GM21529 (cell line): ENCODE measurements around the gene MIX23.

Experiments used
- ATAC-seq: cut with Tn5 transposase; IDR thresholded peaks from one replicate; pipeline ENCODE4 v1.9.1; 2021; ENCODE audit not compliant: unreplicated experiment

The MIX23 gene

DNA sequence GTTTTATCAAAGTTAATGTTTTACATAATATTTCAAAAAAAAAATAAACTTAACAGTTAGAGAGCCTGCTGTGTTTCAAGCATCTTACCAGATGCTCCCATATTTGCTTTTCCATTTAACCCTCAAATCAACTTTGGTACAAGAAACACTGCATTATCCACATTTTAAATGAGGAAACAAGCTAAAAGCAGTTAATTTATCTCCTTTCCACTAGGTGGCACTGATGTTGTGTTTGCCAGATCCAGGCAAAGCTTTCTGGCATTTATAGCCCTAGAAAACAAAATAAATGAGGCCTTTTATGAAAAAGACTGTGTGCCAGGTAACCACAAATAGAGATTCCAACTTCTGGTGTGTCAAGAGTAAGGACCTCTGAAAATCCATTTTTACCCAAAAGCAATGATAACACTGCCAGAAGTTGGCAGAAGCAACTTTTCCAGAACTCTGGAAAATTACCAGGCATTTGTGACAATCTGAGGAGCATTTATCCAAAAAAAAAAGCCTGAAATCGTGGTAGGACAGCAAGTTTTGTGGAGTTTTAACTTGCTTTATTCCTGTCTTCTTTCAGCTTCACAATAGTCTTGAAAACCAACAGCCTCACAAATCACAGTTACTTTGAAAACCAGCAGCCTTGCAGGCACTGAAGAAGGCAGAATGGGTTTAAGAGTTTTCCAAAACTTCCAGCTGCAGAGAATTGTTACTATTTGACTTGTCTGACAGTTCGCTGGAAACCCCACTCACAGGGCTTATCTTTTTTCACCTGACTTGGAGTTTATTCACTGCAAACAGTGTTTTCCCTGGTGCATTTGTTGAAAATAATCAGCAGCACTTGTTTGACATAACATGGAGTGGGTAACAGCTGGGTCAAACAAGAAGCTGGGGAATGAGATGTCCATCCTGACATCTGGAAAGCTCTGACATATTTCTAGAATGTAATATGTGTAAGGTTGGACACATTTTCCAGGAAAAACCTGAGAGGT, 10.1 kb upstream of the MIX23 start:
- no peak for ATAC-seq

- ATAC-seq = no peak
Observed at GRCh38 chr3:122391681-122392446, 8.8 kb upstream of the MIX23 start.

GRCh38 chr3:122390665-122391064, 7.6 kb upstream of the MIX23 start:
- no peak for ATAC-seq

GRCh38 chr3:122389892-122390291, 6.9 kb upstream of the MIX23 start:
- no peak for ATAC-seq

- ATAC-seq = no peak
Observed at GRCh38 chr3:122389197-122389596, 6.2 kb upstream of the MIX23 start.

DNA sequence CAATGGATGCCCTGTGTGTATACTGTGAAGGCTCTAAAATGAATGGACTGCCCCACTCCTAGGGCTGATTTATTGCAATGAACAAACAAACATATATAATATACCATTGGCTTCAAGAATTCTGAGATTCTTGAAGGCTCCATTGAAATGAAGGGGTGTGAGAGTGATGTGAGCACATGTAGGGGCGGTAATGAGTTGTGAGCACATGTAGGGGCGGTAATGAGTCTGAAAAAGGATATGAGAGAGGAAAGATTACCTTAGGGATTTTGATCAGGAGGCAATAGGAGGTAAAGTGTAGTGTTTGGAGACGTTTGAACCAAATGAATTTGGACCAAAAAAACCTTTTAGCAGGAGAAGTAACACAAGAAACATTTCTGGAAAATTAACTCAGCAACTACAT, 4.7 kb upstream of the MIX23 start:
- no peak for ATAC-seq

GRCh38 chr3:122383771-122384697, 1.0 kb upstream of the MIX23 start, which contains the start of gene FAM162A:
FAM162A (plus strand) TSS chr3:122384182; CDS start chr3:122384266, 84 bp downstream.
- ATAC-seq = peak; percentile 88

GRCh38 chr3:122377975-122378374, 5.1 kb downstream of the MIX23 start:
- ATAC-seq = no peak

GRCh38 chr3:122374034-122374433, 9.0 kb downstream of the MIX23 start:
- no peak for ATAC-seq

- no peak for ATAC-seq
Observed at GRCh38 chr3:122366379-122366749, 16.7 kb downstream of the MIX23 start.

GRCh38 chr3:122365582-122366378, 17.3 kb downstream of the MIX23 start:
- ATAC-seq = peak; percentile 92

DNA sequence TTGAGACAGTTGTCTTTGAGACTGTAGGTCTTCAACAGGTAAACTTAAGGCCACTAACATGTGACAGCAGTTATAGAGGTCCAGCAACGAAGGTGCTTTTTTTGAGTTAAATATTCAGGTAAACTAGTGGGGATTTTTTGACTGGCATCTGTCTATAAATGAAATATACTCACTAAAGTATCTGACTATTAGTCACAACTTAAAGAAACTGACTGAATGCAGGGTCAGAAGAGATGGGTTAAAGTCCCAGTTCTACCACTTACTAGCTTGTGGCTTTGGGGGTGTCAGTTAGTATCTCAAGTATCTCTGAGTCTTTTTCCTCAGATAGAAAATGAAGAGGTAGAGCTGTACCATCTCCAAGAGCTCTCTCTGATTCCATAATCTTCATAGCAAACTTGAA, 18.0 kb downstream of the MIX23 start:
- ATAC-seq = peak; percentile 35

- no peak for ATAC-seq
Observed at GRCh38 chr3:122364490-122364889, 18.5 kb downstream of the MIX23 start.

- ATAC-seq = no peak
Observed at GRCh38 chr3:122362026-122362425, 21.0 kb downstream of the MIX23 start.

DNA sequence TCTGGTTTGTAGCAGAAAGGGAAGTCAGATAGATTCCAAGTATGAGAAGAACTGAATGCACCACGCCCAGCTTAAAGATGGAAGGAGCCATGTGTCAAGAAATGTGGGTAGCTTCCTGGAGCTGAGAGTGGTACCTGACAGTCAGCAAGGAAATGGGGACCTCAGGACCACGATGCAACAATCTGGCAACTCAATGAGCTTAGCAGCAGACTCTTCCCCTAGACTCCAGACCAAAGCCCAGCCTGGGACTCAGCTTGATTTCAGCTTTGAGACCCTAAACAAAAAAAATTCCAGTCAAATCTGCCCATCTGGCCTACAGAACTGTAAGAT, 24.4 kb downstream of the MIX23 start:
- no peak for ATAC-seq

DNA sequence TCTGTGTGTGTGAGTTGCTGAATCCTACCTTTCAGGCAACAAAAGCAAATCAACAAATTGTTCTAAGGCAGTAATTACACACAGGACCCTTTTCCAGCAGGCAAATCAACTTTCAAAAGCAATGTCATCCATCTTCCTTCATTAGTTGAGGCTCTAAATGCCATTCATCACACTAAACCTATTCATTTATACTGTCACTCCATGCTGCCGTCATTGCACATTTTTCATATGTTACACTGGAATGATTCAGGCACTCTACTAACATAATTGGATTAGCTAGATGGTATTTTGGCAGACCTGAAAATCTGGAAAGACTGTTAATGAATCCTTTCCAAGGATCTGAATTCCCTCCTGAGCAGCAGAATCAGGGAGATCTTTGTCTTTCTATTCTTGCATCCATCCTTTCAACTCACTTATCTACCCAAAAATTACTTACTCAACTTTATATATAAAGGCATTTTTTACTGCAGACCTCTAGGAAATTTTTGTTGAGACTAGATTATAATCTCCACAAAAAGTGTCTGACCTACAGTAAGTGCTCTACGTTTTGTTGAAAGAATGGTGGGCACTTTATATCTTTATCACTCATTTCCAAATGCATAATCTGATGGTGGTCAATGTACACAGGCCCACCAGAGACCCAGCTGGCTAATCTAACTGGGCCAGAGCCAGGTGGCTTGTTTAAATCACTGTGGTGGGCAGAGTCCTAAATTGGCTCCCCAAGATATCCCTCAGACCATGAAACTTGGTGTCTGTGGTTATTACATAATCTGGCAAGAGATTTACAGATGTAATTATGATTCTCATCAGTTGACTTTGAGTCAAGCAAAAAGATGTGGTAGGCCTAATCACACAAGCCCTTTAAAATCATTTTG, 25.0 kb downstream of the MIX23 start:
- ATAC-seq = no peak

DNA sequence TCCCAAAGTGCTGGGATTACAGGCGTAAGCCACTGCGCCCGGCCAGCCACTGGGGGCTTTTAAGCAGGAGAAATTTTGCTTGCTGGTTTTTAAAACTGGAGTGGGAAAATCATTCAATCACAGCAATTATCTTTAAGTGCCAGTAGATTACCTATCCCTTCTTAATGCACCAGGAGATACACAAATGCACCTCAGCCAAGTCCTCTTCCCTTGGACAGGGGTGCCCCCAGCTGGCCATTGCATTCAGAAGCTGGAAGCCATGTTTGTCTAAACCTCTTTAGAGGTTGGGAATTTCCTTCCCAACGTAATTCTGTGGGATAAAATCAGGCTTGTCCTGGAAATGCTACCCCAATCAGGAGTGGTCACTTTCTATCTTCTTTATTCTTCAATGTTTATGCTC, 26.6 kb downstream of the MIX23 start:
- no peak for ATAC-seq

GRCh38 chr3:122355612-122356011, 27.4 kb downstream of the MIX23 start:
- no peak for ATAC-seq

- no peak for ATAC-seq
Observed at GRCh38 chr3:122353893-122354401, 29.1 kb downstream of the MIX23 start.
